ENCODE measurements around the gene KCP.

- TF ChIP-seq EZH2 (optimal IDR thresholded peaks at IDR 0.05; ENCODE audit: low read depth, low read length), result no peak
- TF ChIP-seq, protein P1, sequence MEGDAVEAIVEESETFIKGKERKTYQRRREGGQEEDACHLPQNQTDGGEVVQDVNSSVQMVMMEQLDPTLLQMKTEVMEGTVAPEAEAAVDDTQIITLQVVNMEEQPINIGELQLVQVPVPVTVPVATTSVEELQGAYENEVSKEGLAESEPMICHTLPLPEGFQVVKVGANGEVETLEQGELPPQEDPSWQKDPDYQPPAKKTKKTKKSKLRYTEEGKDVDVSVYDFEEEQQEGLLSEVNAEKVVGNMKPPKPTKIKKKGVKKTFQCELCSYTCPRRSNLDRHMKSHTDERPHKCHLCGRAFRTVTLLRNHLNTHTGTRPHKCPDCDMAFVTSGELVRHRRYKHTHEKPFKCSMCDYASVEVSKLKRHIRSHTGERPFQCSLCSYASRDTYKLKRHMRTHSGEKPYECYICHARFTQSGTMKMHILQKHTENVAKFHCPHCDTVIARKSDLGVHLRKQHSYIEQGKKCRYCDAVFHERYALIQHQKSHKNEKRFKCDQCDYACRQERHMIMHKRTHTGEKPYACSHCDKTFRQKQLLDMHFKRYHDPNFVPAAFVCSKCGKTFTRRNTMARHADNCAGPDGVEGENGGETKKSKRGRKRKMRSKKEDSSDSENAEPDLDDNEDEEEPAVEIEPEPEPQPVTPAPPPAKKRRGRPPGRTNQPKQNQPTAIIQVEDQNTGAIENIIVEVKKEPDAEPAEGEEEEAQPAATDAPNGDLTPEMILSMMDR (IDR thresholded peaks at IDR 0.05; ENCODE audit: low read length), result no peak
- no peak for TF ChIP-seq EZH2phosphoT487 (IDR thresholded peaks at IDR 0.05; ENCODE audit: low read length)
These were observed 21.7 kb upstream of the KCP start for GRCh38 chr7:128931965-128932861.

All from MM.1S (cell line).